GM23338 (cell line): Measurements from ENCODE around the gene LACRT. TPM values are rescaled to one million over a fixed set of nuclear protein-coding genes. Genes with fewer than 3 reads are reported as not detected.

ENCODE experiments used
- ATAC-seq: fragments of 200-7000 bp; cut with Tn5 transposase; 3 replicates; pipeline ENCODE4 v1.9.1; 2020
- DNase-seq: peaks from one replicate; pipeline ENCODE4 v3.0.0-alpha.2; 2015; ENCODE audit warnings: low spot score
- H2AFZ ChIP-seq: fragments of 200-600 bp; sonication (generic); 2 replicates; pipeline ENCODE4 v1.8.0; 2016; ENCODE audit warnings: antibody characterized with exemption, mild to moderate bottlenecking, moderate library complexity
- H3F3A ChIP-seq: fragments of 200-600 bp; sonication (generic); replicated peaks from 2 replicates; pipeline ENCODE4 v1.8.0; 2017; ENCODE audit warnings: antibody characterized with exemption, mixed run types, low read depth
- H3K27ac ChIP-seq: fragments of 200-600 bp; sonication (generic); 2 replicates; pipeline ENCODE4 v1.6.1; 2016; ENCODE audit warnings: low read depth
- H3K27me3 ChIP-seq: fragments of 200-600 bp; sonication (generic); 2 replicates; pipeline ENCODE4 v1.8.0; 2016; ENCODE audit warnings: mild to moderate bottlenecking, mixed run types, moderate library complexity; ENCODE audit not compliant: insufficient read depth
- H3K36me3 ChIP-seq: fragments of 200-600 bp; sonication (generic); 2 replicates; pipeline ENCODE4 v1.8.0; 2016; ENCODE audit warnings: mild to moderate bottlenecking; ENCODE audit not compliant: insufficient read depth
- H3K4me1 ChIP-seq: fragments of 200-600 bp; sonication (generic); 2 replicates; pipeline ENCODE4 v1.8.0; 2016; ENCODE audit warnings: mild to moderate bottlenecking, moderate library complexity; ENCODE audit not compliant: insufficient read depth
- H3K4me2 ChIP-seq: fragments of 200-600 bp; sonication (generic); 2 replicates; pipeline ENCODE4 v1.7.1; 2017; ENCODE audit warnings: mixed run types
- H3K4me3 ChIP-seq: fragments of 200-600 bp; sonication (generic); 2 replicates; pipeline ENCODE4 v1.6.1; 2016; ENCODE audit warnings: mixed run types
- H3K79me2 ChIP-seq: fragments of 200-600 bp; sonication (generic); replicated peaks from 2 replicates; pipeline ENCODE4 v1.8.0; 2017; ENCODE audit warnings: mild to moderate bottlenecking; ENCODE audit not compliant: insufficient read depth
- H3K9me2 ChIP-seq: fragments of 200-600 bp; sonication (generic); 2 replicates; pipeline ENCODE4 v1.8.0; 2017; ENCODE audit not compliant: insufficient read depth
- H4K20me1 ChIP-seq: fragments of 200-600 bp; sonication (generic); replicated peaks from 2 replicates; pipeline ENCODE4 v1.8.0; 2017; ENCODE audit warnings: mild to moderate bottlenecking; ENCODE audit not compliant: insufficient read depth
- H3K27ac Mint-ChIP-seq: 2 replicates; pipeline ENCODE4 v1.8.0; 2020; ENCODE audit warnings: inconsistent platforms, mild to moderate bottlenecking, moderate library complexity, mixed read lengths
- H3K27me3 Mint-ChIP-seq: 3 replicates; pipeline ENCODE4 v1.8.0; 2022; ENCODE audit warnings: low read depth, mild to moderate bottlenecking, moderate library complexity, mixed read lengths, inconsistent platforms; ENCODE audit not compliant: insufficient read depth, poor library complexity
- H3K36me3 Mint-ChIP-seq: 3 replicates; pipeline ENCODE4 v1.8.0; 2021; ENCODE audit warnings: low read depth, mild to moderate bottlenecking, inconsistent platforms, moderate library complexity, mixed read lengths
- H3K4me1 Mint-ChIP-seq: 3 replicates; pipeline ENCODE4 v1.8.0; 2020; ENCODE audit warnings: mild to moderate bottlenecking, inconsistent platforms, mixed read lengths
- H3K4me3 Mint-ChIP-seq: 3 replicates; pipeline ENCODE4 v1.8.0; 2021; ENCODE audit warnings: moderate library complexity, mild to moderate bottlenecking, inconsistent platforms, mixed read lengths
- H3K9me3 Mint-ChIP-seq: 3 replicates; pipeline ENCODE4 v1.8.0; 2020; ENCODE audit warnings: moderate library complexity, mild to moderate bottlenecking, inconsistent platforms, mixed read lengths
- CREB1 ChIP-seq: fragments of 250-450 bp; sonication (Bioruptor Pico); IDR thresholded peaks from 2 replicates; pipeline ENCODE4 v1.5.0; 2020; ENCODE audit warnings: low read depth, mild to moderate bottlenecking, moderate library complexity
- EZH2 ChIP-seq: fragments of 200-600 bp; sonication (generic); IDR thresholded peaks from one replicate; pipeline ENCODE4 v1.8.0; 2017; ENCODE audit warnings: antibody characterized with exemption, mild to moderate bottlenecking, low read depth; ENCODE audit not compliant: unreplicated experiment
- EZH2phosphoT487 ChIP-seq: fragments of 200-600 bp; sonication (generic); IDR thresholded peaks from one replicate; pipeline ENCODE4 v1.8.1; 2018; ENCODE audit warnings: antibody characterized with exemption; ENCODE audit not compliant: unreplicated experiment
- JUNB ChIP-seq: IDR thresholded peaks from one replicate; pipeline ENCODE4 v1.6.1; 2016; ENCODE audit warnings: antibody characterized with exemption; ENCODE audit not compliant: unreplicated experiment
- NANOG ChIP-seq: IDR thresholded peaks from 2 replicates; pipeline ENCODE4 v1.6.1; 2016; ENCODE audit warnings: antibody characterized with exemption, borderline replicate concordance
- POLR2AphosphoS5 ChIP-seq: IDR thresholded peaks from 2 replicates; pipeline ENCODE4 v1.6.1; 2016; ENCODE audit warnings: antibody characterized with exemption, low read depth
- STAT1 ChIP-seq: IDR thresholded peaks from one replicate; pipeline ENCODE4 v1.6.1; 2016; ENCODE audit warnings: antibody characterized with exemption; ENCODE audit not compliant: unreplicated experiment
- ZNF114 ChIP-seq: fragments of 250-450 bp; sonication (Bioruptor Pico); IDR thresholded peaks from 2 replicates; pipeline ENCODE4 v1.5.0; 2020; ENCODE audit warnings: mild to moderate bottlenecking, moderate library complexity
- ZNF331 ChIP-seq: fragments of 250-450 bp; sonication (Bioruptor Pico); IDR thresholded peaks from 2 replicates; pipeline ENCODE4 v1.5.0; 2020; ENCODE audit warnings: low read depth, mild to moderate bottlenecking, moderate library complexity
- polyA plus RNA-seq: library from polyadenylated mRNA; unstranded; fragments of >200 nt; fragmentation: Nextera tagmentation; extraction: Ambion mirVana; gene quantifications from 2 replicates; pipeline ENCODE4 v1.2.1, GENCODE V29; 2016
- total RNA-seq: library from RNA; depleted of rRNA; stranded (reverse); fragments of >200 nt; shearing (Covaris generic); gene quantifications from 2 replicates; pipeline ENCODE4 v1.2.3, GENCODE V29; 2014
- TF ChIP-seq, protein P1 (sequence below), 2 experiments: fragments of 200-600 bp in 1 of 2; sonication (generic) in 1 of 2; conservative IDR thresholded peaks; 2 replicates each; pipeline versions ENCODE4 v1.5.1 to v1.6.1; 2016 to 2017; ENCODE audit warnings: antibody characterized with exemption in 2 of 2, low read depth in 2 of 2, mild to moderate bottlenecking in 2 of 2, moderate library complexity in 1 of 2
- TF ChIP-seq, protein P2 (sequence below): IDR thresholded peaks from one replicate; pipeline ENCODE4 v1.6.1; 2018; ENCODE audit warnings: antibody characterized with exemption; ENCODE audit not compliant: unreplicated experiment
- TF ChIP-seq, protein P3 (sequence below): IDR thresholded peaks from 2 replicates; pipeline ENCODE4 v1.6.1; 2016; ENCODE audit warnings: antibody characterized with exemption
- TF ChIP-seq, protein P4 (sequence below): fragments of 250-450 bp; sonication (Bioruptor Pico); IDR thresholded peaks from 2 replicates; pipeline ENCODE4 v1.5.0; 2020; ENCODE audit warnings: mild to moderate bottlenecking, moderate library complexity

The LACRT gene
- total and polyA plus RNA-seq, 2 experiments from 2014 or later = not detected

DNA sequence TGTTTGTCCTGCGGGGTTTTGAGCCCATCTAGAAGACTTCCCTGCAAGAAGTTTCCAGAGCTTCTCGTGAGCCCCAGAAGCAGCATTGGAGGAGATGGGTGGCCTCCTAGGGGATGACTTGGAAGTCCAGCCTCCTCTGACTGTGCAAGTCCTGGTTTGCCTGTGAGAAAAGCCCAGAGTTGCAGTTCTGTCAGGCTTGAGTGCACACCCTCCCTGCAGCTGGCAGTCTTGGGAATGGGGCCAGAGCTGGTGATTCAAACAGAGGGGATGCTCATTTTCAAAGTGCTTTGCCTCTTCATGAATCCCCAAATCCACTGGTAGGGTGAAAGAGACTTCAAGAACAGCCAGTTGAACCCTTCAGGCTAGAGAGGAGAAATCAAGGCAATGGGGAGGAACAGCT is 42.4 kb downstream of the LACRT start:
- H3K4me1 Mint-ChIP-seq = peaks cover 39% of the 10 kb centered on the region

More for the DNA sequence above, 42.4 kb downstream of the LACRT start:
- Histone ChIP-seq H3K4me1 (peaks cover 26% of the 10 kb centered on the region), H3K4me2 (no peak overlapping the region), H2AFZ (no peak overlapping the region), H3K27me3 (peaks cover 70% of the 10 kb centered on the region), H3K9me2 (no peaks in the 10 kb centered on the region), H3F3A (no peaks in the 10 kb centered on the region), H3K36me3 (no peaks in the 10 kb centered on the region), H3K27ac (no peak overlapping the region), H3K79me2 (no peaks in the 10 kb centered on the region), H4K20me1 (no peaks in the 10 kb centered on the region), H3K4me3 (no peak overlapping the region)
- H3K27me3 Mint-ChIP-seq = peaks cover 52% of the 10 kb centered on the region
- H3K27ac Mint-ChIP-seq = no peak overlapping the region
- no peak for DNase-seq
- TF ChIP-seq, protein P1, sequence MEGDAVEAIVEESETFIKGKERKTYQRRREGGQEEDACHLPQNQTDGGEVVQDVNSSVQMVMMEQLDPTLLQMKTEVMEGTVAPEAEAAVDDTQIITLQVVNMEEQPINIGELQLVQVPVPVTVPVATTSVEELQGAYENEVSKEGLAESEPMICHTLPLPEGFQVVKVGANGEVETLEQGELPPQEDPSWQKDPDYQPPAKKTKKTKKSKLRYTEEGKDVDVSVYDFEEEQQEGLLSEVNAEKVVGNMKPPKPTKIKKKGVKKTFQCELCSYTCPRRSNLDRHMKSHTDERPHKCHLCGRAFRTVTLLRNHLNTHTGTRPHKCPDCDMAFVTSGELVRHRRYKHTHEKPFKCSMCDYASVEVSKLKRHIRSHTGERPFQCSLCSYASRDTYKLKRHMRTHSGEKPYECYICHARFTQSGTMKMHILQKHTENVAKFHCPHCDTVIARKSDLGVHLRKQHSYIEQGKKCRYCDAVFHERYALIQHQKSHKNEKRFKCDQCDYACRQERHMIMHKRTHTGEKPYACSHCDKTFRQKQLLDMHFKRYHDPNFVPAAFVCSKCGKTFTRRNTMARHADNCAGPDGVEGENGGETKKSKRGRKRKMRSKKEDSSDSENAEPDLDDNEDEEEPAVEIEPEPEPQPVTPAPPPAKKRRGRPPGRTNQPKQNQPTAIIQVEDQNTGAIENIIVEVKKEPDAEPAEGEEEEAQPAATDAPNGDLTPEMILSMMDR (conservative IDR thresholded peaks at IDR 0.05; ENCODE audit: low read depth in 2 of 2) = no peak
- TF ChIP-seq POLR2AphosphoS5 (no peak), CREB1 (CRISPR knock-in tag) (no peak), STAT1 (no peak), EZH2phosphoT487 (no peak), EZH2 (no peak), ZNF331 (CRISPR knock-in tag) (no peak), ZNF114 (no peak), JUNB (no peak), NANOG (no peak)
- TF ChIP-seq, protein P2, sequence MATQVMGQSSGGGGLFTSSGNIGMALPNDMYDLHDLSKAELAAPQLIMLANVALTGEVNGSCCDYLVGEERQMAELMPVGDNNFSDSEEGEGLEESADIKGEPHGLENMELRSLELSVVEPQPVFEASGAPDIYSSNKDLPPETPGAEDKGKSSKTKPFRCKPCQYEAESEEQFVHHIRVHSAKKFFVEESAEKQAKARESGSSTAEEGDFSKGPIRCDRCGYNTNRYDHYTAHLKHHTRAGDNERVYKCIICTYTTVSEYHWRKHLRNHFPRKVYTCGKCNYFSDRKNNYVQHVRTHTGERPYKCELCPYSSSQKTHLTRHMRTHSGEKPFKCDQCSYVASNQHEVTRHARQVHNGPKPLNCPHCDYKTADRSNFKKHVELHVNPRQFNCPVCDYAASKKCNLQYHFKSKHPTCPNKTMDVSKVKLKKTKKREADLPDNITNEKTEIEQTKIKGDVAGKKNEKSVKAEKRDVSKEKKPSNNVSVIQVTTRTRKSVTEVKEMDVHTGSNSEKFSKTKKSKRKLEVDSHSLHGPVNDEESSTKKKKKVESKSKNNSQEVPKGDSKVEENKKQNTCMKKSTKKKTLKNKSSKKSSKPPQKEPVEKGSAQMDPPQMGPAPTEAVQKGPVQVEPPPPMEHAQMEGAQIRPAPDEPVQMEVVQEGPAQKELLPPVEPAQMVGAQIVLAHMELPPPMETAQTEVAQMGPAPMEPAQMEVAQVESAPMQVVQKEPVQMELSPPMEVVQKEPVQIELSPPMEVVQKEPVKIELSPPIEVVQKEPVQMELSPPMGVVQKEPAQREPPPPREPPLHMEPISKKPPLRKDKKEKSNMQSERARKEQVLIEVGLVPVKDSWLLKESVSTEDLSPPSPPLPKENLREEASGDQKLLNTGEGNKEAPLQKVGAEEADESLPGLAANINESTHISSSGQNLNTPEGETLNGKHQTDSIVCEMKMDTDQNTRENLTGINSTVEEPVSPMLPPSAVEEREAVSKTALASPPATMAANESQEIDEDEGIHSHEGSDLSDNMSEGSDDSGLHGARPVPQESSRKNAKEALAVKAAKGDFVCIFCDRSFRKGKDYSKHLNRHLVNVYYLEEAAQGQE = no peak
- TF ChIP-seq, protein P3, sequence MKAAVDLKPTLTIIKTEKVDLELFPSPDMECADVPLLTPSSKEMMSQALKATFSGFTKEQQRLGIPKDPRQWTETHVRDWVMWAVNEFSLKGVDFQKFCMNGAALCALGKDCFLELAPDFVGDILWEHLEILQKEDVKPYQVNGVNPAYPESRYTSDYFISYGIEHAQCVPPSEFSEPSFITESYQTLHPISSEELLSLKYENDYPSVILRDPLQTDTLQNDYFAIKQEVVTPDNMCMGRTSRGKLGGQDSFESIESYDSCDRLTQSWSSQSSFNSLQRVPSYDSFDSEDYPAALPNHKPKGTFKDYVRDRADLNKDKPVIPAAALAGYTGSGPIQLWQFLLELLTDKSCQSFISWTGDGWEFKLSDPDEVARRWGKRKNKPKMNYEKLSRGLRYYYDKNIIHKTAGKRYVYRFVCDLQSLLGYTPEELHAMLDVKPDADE = no peak
- TF ChIP-seq, protein P4, sequence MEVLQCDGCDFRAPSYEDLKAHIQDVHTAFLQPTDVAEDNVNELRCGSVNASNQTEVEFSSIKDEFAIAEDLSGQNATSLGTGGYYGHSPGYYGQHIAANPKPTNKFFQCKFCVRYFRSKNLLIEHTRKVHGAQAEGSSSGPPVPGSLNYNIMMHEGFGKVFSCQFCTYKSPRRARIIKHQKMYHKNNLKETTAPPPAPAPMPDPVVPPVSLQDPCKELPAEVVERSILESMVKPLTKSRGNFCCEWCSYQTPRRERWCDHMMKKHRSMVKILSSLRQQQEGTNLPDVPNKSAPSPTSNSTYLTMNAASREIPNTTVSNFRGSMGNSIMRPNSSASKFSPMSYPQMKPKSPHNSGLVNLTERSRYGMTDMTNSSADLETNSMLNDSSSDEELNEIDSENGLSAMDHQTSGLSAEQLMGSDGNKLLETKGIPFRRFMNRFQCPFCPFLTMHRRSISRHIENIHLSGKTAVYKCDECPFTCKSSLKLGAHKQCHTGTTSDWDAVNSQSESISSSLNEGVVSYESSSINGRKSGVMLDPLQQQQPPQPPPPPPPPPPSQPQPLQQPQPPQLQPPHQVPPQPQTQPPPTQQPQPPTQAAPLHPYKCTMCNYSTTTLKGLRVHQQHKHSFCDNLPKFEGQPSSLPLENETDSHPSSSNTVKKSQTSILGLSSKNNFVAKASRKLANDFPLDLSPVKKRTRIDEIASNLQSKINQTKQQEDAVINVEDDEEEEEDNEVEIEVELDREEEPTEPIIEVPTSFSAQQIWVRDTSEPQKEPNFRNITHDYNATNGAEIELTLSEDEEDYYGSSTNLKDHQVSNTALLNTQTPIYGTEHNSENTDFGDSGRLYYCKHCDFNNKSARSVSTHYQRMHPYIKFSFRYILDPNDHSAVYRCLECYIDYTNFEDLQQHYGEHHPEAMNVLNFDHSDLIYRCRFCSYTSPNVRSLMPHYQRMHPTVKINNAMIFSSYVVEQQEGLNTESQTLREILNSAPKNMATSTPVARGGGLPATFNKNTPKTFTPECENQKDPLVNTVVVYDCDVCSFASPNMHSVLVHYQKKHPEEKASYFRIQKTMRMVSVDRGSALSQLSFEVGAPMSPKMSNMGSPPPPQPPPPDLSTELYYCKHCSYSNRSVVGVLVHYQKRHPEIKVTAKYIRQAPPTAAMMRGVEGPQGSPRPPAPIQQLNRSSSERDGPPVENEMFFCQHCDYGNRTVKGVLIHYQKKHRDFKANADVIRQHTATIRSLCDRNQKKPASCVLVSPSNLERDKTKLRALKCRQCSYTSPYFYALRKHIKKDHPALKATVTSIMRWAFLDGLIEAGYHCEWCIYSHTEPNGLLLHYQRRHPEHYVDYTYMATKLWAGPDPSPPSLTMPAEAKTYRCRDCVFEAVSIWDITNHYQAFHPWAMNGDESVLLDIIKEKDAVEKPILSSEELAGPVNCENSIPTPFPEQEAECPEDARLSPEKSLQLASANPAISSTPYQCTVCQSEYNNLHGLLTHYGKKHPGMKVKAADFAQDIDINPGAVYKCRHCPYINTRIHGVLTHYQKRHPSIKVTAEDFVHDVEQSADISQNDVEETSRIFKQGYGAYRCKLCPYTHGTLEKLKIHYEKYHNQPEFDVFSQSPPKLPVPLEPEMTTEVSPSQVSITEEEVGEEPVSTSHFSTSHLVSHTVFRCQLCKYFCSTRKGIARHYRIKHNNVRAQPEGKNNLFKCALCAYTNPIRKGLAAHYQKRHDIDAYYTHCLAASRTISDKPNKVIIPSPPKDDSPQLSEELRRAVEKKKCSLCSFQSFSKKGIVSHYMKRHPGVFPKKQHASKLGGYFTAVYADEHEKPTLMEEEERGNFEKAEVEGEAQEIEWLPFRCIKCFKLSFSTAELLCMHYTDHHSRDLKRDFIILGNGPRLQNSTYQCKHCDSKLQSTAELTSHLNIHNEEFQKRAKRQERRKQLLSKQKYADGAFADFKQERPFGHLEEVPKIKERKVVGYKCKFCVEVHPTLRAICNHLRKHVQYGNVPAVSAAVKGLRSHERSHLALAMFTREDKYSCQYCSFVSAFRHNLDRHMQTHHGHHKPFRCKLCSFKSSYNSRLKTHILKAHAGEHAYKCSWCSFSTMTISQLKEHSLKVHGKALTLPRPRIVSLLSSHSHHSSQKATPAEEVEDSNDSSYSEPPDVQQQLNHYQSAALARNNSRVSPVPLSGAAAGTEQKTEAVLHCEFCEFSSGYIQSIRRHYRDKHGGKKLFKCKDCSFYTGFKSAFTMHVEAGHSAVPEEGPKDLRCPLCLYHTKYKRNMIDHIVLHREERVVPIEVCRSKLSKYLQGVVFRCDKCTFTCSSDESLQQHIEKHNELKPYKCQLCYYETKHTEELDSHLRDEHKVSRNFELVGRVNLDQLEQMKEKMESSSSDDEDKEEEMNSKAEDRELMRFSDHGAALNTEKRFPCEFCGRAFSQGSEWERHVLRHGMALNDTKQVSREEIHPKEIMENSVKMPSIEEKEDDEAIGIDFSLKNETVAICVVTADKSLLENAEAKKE (CRISPR knock-in tag) = no peak
- no peak overlapping the region for H3K4me3 Mint-ChIP-seq
- ATAC-seq = no peak
- H3K36me3 Mint-ChIP-seq = no peaks in the 10 kb centered on the region
- no peaks in the 10 kb centered on the region for H3K9me3 Mint-ChIP-seq
